SU-DHL-6 (cell line): ENCODE results near the gene SPATA16.

Source experiments
- EZH2phosphoT487 ChIP-seq: fragments of 200-600 bp; sonication (generic), shearing (Covaris generic); conservative IDR thresholded peaks from 2 replicates; pipeline ENCODE4 v1.6.1; 2018; ENCODE audit warnings: mild to moderate bottlenecking, antibody characterized with exemption, low read length, moderate library complexity, mixed read lengths
- TF ChIP-seq, protein P1 (sequence below): fragments of 200-600 bp; sonication (generic); IDR thresholded peaks from one replicate; pipeline ENCODE4 v1.5.1; 2017; ENCODE audit warnings: antibody characterized with exemption, mild to moderate bottlenecking, low read length, moderate library complexity; ENCODE audit not compliant: insufficient read depth, poor library complexity, severe bottlenecking

GRCh38 chr3:173043757-173044156 is 97.3 kb downstream of the SPATA16 start:
- TF ChIP-seq, protein P1, sequence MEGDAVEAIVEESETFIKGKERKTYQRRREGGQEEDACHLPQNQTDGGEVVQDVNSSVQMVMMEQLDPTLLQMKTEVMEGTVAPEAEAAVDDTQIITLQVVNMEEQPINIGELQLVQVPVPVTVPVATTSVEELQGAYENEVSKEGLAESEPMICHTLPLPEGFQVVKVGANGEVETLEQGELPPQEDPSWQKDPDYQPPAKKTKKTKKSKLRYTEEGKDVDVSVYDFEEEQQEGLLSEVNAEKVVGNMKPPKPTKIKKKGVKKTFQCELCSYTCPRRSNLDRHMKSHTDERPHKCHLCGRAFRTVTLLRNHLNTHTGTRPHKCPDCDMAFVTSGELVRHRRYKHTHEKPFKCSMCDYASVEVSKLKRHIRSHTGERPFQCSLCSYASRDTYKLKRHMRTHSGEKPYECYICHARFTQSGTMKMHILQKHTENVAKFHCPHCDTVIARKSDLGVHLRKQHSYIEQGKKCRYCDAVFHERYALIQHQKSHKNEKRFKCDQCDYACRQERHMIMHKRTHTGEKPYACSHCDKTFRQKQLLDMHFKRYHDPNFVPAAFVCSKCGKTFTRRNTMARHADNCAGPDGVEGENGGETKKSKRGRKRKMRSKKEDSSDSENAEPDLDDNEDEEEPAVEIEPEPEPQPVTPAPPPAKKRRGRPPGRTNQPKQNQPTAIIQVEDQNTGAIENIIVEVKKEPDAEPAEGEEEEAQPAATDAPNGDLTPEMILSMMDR, result no peak
- no peak for TF ChIP-seq EZH2phosphoT487
